HEK293T (cell line): Measurements from ENCODE around the gene APCDD1.
"Not testable (repeated sequence)": the region's sequence is repeated elsewhere in the genome, so short reads cannot be mapped to it uniquely, and the experiment has no call there.

Experiments used
- CTCF ChIA-PET: fragments of 350-600 bp; formaldehyde crosslinking; extraction: SDS; loops from one replicate; lab custom pipeline; 2021; ENCODE audit warnings: antibody characterized with exemption, inconsistent platforms; lab: Yijun Ruan, JAX
- POLR2A ChIA-PET: fragments of 350-600 bp; formaldehyde crosslinking; extraction: SDS; loops from one replicate; lab custom pipeline; 2020; ENCODE audit warnings: antibody characterized with exemption, inconsistent platforms; lab: Yijun Ruan, JAX
- DNase-seq: peaks from one replicate; pipeline ENCODE4 v3.0.0; 2012; ENCODE audit warnings: mixed read lengths; ENCODE audit errors: extremely low spot score
- ARNT ChIP-seq: fragments of 450-650 bp; IDR thresholded peaks from 2 replicates; pipeline ENCODE4 v1.6.1; 2017; ENCODE audit warnings: mild to moderate bottlenecking
- BHLHE40 ChIP-seq: fragments of 450-650 bp; IDR thresholded peaks from 2 replicates; pipeline ENCODE4 v1.6.1; 2016; ENCODE audit warnings: mild to moderate bottlenecking, moderate library complexity, borderline replicate concordance
- CTBP1 ChIP-seq: fragments of 450-650 bp; IDR thresholded peaks from 2 replicates; pipeline ENCODE4 v1.6.1; 2016; ENCODE audit warnings: borderline replicate concordance
- ELF4 ChIP-seq: fragments of 450-650 bp; IDR thresholded peaks from 2 replicates; pipeline ENCODE4 v1.6.1; 2017; ENCODE audit warnings: antibody characterized with exemption
- FOXA1 ChIP-seq: fragments of 450-650 bp; IDR thresholded peaks from 2 replicates; pipeline ENCODE4 v1.6.1; 2016; ENCODE audit warnings: mild to moderate bottlenecking
- FOXK2 ChIP-seq: fragments of 450-650 bp; IDR thresholded peaks from 2 replicates; pipeline ENCODE4 v1.6.1; 2016; ENCODE audit warnings: mild to moderate bottlenecking
- FOXM1 ChIP-seq: fragments of 450-650 bp; IDR thresholded peaks from 2 replicates; pipeline ENCODE4 v1.6.1; 2017; ENCODE audit warnings: mild to moderate bottlenecking, borderline replicate concordance
- HDGF ChIP-seq: fragments of 450-650 bp; IDR thresholded peaks from 2 replicates; pipeline ENCODE4 v1.6.1; 2017; ENCODE audit warnings: antibody characterized with exemption, borderline replicate concordance
- L3MBTL2 ChIP-seq: fragments of 450-650 bp; conservative IDR thresholded peaks from 2 replicates; pipeline ENCODE4 v1.6.1; 2016; ENCODE audit warnings: mild to moderate bottlenecking
- LEF1 ChIP-seq: fragments of 450-650 bp; IDR thresholded peaks from 2 replicates; pipeline ENCODE4 v1.6.1; 2017; ENCODE audit warnings: mild to moderate bottlenecking, borderline replicate concordance
- NFRKB ChIP-seq: fragments of 450-650 bp; IDR thresholded peaks from 2 replicates; pipeline ENCODE4 v1.6.1; 2016; ENCODE audit warnings: mild to moderate bottlenecking, moderate library complexity
- SP1 ChIP-seq: fragments of 450-650 bp; IDR thresholded peaks from 2 replicates; pipeline ENCODE4 v1.6.1; 2017
- SUZ12 ChIP-seq: fragments of 450-650 bp; IDR thresholded peaks from 2 replicates; pipeline ENCODE4 v1.6.1; 2016; ENCODE audit warnings: mild to moderate bottlenecking
- TARDBP ChIP-seq: fragments of 450-650 bp; IDR thresholded peaks from 2 replicates; pipeline ENCODE4 v1.6.1; 2016
- ZNF384 ChIP-seq: fragments of 450-650 bp; IDR thresholded peaks from 2 replicates; pipeline ENCODE4 v1.6.1; 2016
- TF ChIP-seq, protein P1 (sequence below): fragments of 450-650 bp; IDR thresholded peaks from 2 replicates; pipeline ENCODE4 v1.6.1; 2016

APCDD1 gene

DNA sequence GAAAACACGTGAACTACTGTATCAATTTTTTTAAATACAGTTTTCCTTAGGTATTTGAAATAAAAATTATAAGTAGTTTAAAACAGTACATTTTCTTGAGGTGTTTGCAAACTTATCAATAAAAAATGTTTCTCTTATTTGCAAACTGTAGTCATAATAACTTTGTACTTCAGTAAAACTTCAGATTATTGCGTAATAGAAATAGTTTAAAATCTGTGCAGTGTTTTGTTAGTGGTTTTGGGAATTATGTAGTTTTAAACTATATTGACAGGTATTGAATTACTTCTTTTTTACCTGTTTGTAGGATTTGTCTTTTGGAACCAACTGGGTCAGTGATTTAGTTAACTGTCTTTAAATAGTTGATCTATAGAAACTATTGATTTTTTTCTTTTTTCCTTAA is 78.7 kb downstream of the APCDD1 start:
- no peak for DNase-seq
- no peak for TF ChIP-seq FOXK2
- no peak for TF ChIP-seq TARDBP
- no peak for TF ChIP-seq ELF4
- TF ChIP-seq SP1 = no peak
- no peak for TF ChIP-seq ARNT
- TF ChIP-seq BHLHE40 = no peak
- TF ChIP-seq CTBP1 = no peak
- TF ChIP-seq SUZ12 = no peak
- no peak for TF ChIP-seq FOXM1
- TF ChIP-seq, protein P1, sequence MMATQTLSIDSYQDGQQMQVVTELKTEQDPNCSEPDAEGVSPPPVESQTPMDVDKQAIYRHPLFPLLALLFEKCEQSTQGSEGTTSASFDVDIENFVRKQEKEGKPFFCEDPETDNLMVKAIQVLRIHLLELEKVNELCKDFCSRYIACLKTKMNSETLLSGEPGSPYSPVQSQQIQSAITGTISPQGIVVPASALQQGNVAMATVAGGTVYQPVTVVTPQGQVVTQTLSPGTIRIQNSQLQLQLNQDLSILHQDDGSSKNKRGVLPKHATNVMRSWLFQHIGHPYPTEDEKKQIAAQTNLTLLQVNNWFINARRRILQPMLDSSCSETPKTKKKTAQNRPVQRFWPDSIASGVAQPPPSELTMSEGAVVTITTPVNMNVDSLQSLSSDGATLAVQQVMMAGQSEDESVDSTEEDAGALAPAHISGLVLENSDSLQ = no peak
- TF ChIP-seq ZNF384 = no peak
- TF ChIP-seq NFRKB = no peak
- TF ChIP-seq HDGF = no peak
- TF ChIP-seq FOXA1 = no peak
- no peak for TF ChIP-seq L3MBTL2
- no peak for TF ChIP-seq LEF1
- ChIA-PET POLR2A (no interaction called here), CTCF (no interaction called here)

DNA sequence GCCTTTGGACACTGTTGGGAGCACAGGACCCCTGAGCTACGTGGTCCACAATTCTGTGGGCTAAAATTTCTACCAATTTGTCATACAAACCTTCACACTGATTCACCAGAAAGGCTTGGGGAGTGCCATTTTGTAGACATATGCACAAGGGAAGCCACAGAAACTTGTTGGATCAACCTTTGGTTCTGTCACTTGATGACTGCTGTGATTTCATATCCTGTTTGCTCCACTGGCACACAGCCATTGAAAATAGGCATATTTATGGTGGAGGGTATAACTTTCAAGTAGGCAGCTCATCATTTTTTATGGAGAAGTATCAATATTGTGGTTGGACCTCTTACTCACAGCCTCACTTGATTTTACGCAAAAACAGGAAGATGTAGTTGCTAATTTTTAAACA is 81.8 kb downstream of the APCDD1 start:
- ChIA-PET CTCF (interaction anchor here (1.4 kb wide), 1 partner anchor 24 kb away, joined by 3 read pairs; no protein-coding TSS in a partner anchor), POLR2A (no interaction called here)
- no peak for DNase-seq
- TF ChIP-seq FOXA1 (no peak), ELF4 (no peak)

DNA sequence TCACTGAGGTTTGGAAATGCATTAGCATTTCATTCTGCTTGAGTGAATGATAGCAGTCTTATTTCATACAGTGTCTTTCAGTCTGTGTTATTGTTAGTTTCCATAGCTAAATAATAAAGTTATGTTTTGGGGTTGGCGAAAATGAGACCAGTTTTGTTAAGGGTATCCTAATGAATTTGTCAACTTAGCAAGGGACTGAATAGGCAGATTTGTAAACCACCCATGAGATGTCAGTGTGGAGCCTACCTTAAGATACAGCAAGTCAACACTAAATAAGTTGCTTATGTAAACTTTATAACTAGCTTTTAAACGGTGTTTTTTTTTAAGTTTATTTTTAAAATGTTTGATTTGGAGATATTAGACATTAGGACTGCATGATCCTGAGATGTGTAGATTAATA is 83.3 kb downstream of the APCDD1 start:
- TF ChIP-seq SP1 (no peak), ZNF384 (no peak), ARNT (no peak), HDGF (no peak), FOXM1 (no peak), FOXK2 (no peak), SUZ12 (no peak), BHLHE40 (no peak), CTBP1 (no peak), TARDBP (no peak), NFRKB (no peak), ELF4 (no peak), FOXA1 (no peak), L3MBTL2 (no peak), LEF1 (no peak)
- TF ChIP-seq, protein P1 = no peak
- ChIA-PET POLR2A (no interaction called here), CTCF (no interaction called here)
- DNase-seq = no peak

DNA sequence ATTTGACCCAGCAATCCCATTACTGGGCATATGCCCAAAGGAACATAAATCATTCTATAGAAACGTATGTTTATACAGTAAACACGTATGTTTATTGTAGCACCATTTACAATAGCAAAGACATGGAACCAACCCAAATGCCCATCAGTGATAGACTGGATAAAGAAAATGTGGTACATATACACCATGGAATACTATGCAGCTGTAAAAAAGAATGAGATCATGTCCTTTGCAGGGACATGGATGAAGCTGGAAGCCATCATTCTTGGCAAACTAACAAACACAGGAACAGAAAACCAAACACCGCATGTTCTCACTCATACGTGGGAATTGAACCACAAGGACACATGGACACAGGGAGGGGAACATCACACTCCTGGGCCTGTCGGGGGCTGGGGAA is 84.7 kb downstream of the APCDD1 start:
- DNase-seq, POLR2A ChIA-PET, CTCF ChIA-PET: not testable (repeated sequence)
